Brain microvascular endothelial cell (primary cell): ENCODE measurements around the gene ZNF324.

Experiments used
- DNase-seq: peaks from one replicate; pipeline ENCODE4 v3.0.0-alpha.2; 2020
- H3K27ac ChIP-seq: fragments of 250-450 bp; sonication (Bioruptor Pico); 2 replicates; pipeline ENCODE4 v1.5.1; 2020; ENCODE audit warnings: mild to moderate bottlenecking, moderate library complexity
- H3K27me3 ChIP-seq: fragments of 250-450 bp; sonication (Bioruptor Pico); replicated peaks from 2 replicates; pipeline ENCODE4 v1.5.1; 2020; ENCODE audit warnings: mild to moderate bottlenecking
- H3K36me3 ChIP-seq: fragments of 250-450 bp; sonication (Bioruptor Pico); replicated peaks from 2 replicates; pipeline ENCODE4 v1.5.1; 2020; ENCODE audit warnings: mild to moderate bottlenecking
- H3K4me3 ChIP-seq: 2 replicates; pipeline ENCODE4 v1.5.1; 2011; ENCODE audit warnings: low read depth, mild to moderate bottlenecking, control low read depth, low read length, moderate library complexity
- in situ Hi-C: cut with HindIII; loops from 2 replicates; pipeline ENCODE4 v1.10.0; 2017; ENCODE audit warnings: low sequenced_read_pairs, low pct_ligation_motif_present
- TF ChIP-seq, protein P1 (sequence below): IDR thresholded peaks from 2 replicates; pipeline ENCODE4 v1.5.1; 2011; ENCODE audit warnings: low read depth, mild to moderate bottlenecking, moderate library complexity, low read length, control low read depth, inconsistent platforms; ENCODE audit errors: missing control alignments

Gene ZNF324

DNA sequence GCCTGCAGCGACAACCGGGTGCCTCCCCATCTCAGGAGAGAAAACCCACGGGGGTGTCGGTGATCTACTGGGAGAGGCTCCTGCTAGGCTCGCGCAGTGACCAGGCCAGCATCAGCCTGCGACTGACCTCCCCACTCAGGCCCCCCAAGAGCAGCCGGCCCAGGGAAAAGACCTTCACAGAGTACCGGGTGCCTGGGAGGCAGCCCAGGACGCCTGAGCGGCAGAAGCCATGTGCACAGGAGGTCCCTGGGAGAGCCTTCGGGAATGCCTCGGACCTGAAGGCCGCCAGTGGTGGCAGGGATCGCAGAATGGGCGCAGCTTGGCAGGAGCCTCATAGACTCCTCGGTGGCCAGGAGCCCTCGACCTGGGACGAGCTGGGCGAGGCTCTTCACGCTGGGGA lies 11.6 kb upstream of the ZNF324 start:
- TF ChIP-seq, protein P1, sequence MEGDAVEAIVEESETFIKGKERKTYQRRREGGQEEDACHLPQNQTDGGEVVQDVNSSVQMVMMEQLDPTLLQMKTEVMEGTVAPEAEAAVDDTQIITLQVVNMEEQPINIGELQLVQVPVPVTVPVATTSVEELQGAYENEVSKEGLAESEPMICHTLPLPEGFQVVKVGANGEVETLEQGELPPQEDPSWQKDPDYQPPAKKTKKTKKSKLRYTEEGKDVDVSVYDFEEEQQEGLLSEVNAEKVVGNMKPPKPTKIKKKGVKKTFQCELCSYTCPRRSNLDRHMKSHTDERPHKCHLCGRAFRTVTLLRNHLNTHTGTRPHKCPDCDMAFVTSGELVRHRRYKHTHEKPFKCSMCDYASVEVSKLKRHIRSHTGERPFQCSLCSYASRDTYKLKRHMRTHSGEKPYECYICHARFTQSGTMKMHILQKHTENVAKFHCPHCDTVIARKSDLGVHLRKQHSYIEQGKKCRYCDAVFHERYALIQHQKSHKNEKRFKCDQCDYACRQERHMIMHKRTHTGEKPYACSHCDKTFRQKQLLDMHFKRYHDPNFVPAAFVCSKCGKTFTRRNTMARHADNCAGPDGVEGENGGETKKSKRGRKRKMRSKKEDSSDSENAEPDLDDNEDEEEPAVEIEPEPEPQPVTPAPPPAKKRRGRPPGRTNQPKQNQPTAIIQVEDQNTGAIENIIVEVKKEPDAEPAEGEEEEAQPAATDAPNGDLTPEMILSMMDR, result no peak

GRCh38 chr19:58456111-58456510 lies 10.8 kb upstream of the ZNF324 start:
- Histone ChIP-seq H3K27ac (no peak overlapping the region), H3K27me3 (no peaks in the 10 kb centered on the region), H3K4me3 (no peak overlapping the region), H3K36me3 (peaks cover 13% of the 10 kb centered on the region)
- DNase-seq, result no peak
- in situ Hi-C loops, result no loop called here
- TF ChIP-seq, protein P1, result no peak

More for the DNA sequence above, 11.6 kb upstream of the ZNF324 start:
- Histone ChIP-seq H3K27ac (no peak overlapping the region), H3K36me3 (peaks cover 13% of the 10 kb centered on the region), H3K27me3 (no peaks in the 10 kb centered on the region), H3K4me3 (no peak overlapping the region)
- in situ Hi-C loops, result no loop called here
- no peak for DNase-seq

GRCh38 chr19:58460039-58460438 lies 6.8 kb upstream of the ZNF324 start:
- H3K4me3 ChIP-seq, result no peak overlapping the region
- in situ Hi-C loops, result no loop called here
- peaks cover 13% of the 10 kb centered on the region for H3K36me3 ChIP-seq
- DNase-seq, result no peak
- no peak overlapping the region for H3K27ac ChIP-seq
- no peaks in the 10 kb centered on the region for H3K27me3 ChIP-seq
- TF ChIP-seq, protein P1, result no peak

GRCh38 chr19:58466089-58466759 lies 656 bp upstream of the ZNF324 start:
- TF ChIP-seq, protein P1, result no peak
- in situ Hi-C loops, result no loop called here
- H3K27ac ChIP-seq, result no peak overlapping the region

GRCh38 chr19:58468216-58468839 lies 1.4 kb downstream of the ZNF324 start:
- H3K27me3 ChIP-seq, result no peaks in the 10 kb centered on the region
- TF ChIP-seq, protein P1, result no peak
- no peak overlapping the region for H3K27ac ChIP-seq
- peaks cover 17% of the 10 kb centered on the region for H3K36me3 ChIP-seq
- no peak for DNase-seq
- in situ Hi-C loops, result no loop called here
- peak overlapping the region; percentile 26 for H3K4me3 ChIP-seq

More at GRCh38 chr19:58466089-58466759, 656 bp upstream of the ZNF324 start:
- Histone ChIP-seq H3K4me3 (peak overlapping the region; percentile 75), H3K27me3 (no peaks in the 10 kb centered on the region), H3K36me3 (peaks cover 3% of the 10 kb centered on the region)
- no peak for DNase-seq
